Gastrocnemius medialis (tissue), 4 donors: ENCODE results near the gene BCL2L12. TPM values are rescaled to one million over a fixed set of nuclear protein-coding genes. Genes with fewer than 3 reads are reported as not detected.

ENCODE experiments used
- ATAC-seq, 2 donors: fragments of 150-250 bp; one replicate each; pipeline ENCODE4 v1.9.1; 2016
- DNase-seq, 2 donors: peaks; one replicate each; pipeline ENCODE4 v3.0.0-alpha.2; 2019
- H3K27ac ChIP-seq, 4 donors: fragments of 200-600 bp; sonication (generic); 1 replicate in 1 of 4; 2 replicates in 3 of 4; pipeline ENCODE4 v1.5.1; 2016 to 2018; ENCODE audit warnings: mild to moderate bottlenecking in 2 of 4, moderate library complexity in 1 of 4
- H3K27me3 ChIP-seq, 3 donors: fragments of 200-600 bp; sonication (generic) in 2 of 3; 1 replicate in 1 of 3; 2 replicates in 2 of 3; pipeline versions ENCODE4 v1.5.1 to v1.6.0; 2016 to 2019; ENCODE audit warnings: mild to moderate bottlenecking in 1 of 3, moderate library complexity in 1 of 3
- H3K36me3 ChIP-seq, 2 donors: fragments of 200-600 bp; sonication (generic) in 1 of 2; one replicate each; pipeline ENCODE4 v1.5.1; 2017 to 2018
- H3K4me1 ChIP-seq, 2 donors: fragments of 200-600 bp; sonication (generic) in 1 of 2; one replicate each; pipeline ENCODE4 v1.5.1; 2016 to 2017; ENCODE audit warnings: mild to moderate bottlenecking in 2 of 2
- H3K4me3 ChIP-seq, 4 donors: fragments of 200-600 bp; sonication (generic) in 3 of 4; 1 replicate in 1 of 4; 2 replicates in 3 of 4; pipeline ENCODE4 v1.5.1; 2016 to 2019; ENCODE audit warnings: mild to moderate bottlenecking in 2 of 4
- H3K9me3 ChIP-seq, 3 donors: fragments of 200-600 bp; sonication (generic) in 2 of 3; 1 replicate in 1 of 3; 2 replicates in 2 of 3; pipeline ENCODE4 v1.5.1; 2016 to 2019
- POLR2A ChIP-seq, 2 donors: fragments of 450-650 bp; IDR thresholded peaks; one replicate each; pipeline ENCODE4 v1.6.1; 2017; ENCODE audit warnings: antibody characterized with exemption in 2 of 2, mild to moderate bottlenecking in 2 of 2, moderate library complexity in 2 of 2
- in situ Hi-C, 4 donors: fragments of 200-750 bp; cut with MboI; loops; one replicate each; pipeline versions ENCODE4 v1.15.0 to v1.8.0; 2017; ENCODE audit warnings: low sequenced_read_pairs in 4 of 4
- intact Hi-C: fragments of 100-400 bp; cut with DNase I; formaldehyde crosslinking; loops from one replicate; pipeline ENCODE4 v1.15.1; 2023; ENCODE audit warnings: low total_unique reads
- total RNA-seq, 4 donors: library from RNA; depleted of rRNA; stranded (reverse); fragments of >200 nt; gene quantifications; one replicate each; pipeline versions ENCODE4 v1.1.0 to v1.2.3, GENCODE V29; 2016
- TF ChIP-seq, protein P1 (sequence below), 5 experiments: fragments of 450-650 bp in 3 of 5; fragments of 200-600 bp in 2 of 5; sonication (generic) in 2 of 5; IDR thresholded peaks in 4 of 5; conservative IDR thresholded peaks in 1 of 5; 1 replicate in 4 of 5; 2 replicates in 1 of 5; pipeline ENCODE4 v1.5.1; 2016 to 2019; ENCODE audit warnings: antibody characterized with exemption in 5 of 5, mild to moderate bottlenecking in 3 of 5, moderate library complexity in 3 of 5

BCL2L12 gene
- total RNA-seq, 4 donors from 2014 or later = 10.7 to 12.9 (median 11.8) TPM

DNA sequence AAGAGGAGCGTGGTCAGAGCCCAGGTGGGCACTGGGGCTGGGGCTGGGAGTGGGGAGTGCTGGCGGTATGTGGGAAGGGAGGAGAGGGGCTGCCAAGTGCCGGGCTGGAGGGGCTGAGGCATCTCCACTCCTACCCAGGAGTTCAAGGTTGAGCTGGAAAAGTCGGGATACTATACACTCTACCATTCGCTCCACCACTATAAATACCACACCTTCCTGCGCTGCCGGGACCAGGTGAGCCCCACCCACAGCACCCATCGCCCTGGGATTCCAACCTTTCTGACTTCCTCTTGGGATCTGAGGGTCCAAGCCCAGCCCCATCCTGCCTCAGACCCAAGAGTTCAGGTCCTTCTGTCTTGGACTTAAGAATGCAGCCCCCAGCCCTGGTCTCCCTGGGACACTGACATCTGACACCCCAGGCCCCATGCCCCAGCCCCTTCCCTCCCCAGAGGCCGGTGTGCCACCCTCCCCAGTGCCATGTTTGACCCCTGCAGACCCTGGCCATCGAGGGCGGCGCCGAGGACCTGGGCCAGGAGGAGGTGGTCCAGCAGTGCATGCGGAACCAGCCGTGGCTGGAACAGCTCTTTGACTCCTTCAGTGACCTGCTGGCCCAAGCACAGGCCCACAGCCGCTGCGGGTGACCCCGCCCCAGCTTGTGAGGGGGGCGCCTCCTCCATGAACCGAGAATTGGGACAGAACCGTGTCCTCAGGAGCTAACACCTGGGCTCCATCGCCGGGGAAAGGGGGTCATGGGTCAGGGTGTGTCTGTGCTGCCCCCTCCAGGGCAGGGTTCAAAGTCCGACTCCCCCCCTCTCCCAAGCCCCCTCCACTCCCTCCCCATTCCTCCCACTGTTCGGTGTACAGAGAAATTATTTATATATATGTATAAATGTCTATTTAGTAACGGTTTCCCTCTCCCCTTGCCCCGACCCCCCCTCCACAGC, 40.5 kb upstream of the BCL2L12 start:
- Histone ChIP-seq H3K27me3 (no peaks in the 10 kb centered on the region), H3K4me3 (no peak overlapping the region), H3K9me3 (no peaks in the 10 kb centered on the region), H3K4me1 (no peaks in the 10 kb centered on the region), H3K27ac (no peak overlapping the region), H3K36me3 (peaks cover 0 to 18% of the 10 kb centered on the region in 2 donors)
- intact Hi-C loops = no loop called here
- in situ Hi-C loops = no loop called here
- ATAC-seq = no peak
- TF ChIP-seq, protein P1, sequence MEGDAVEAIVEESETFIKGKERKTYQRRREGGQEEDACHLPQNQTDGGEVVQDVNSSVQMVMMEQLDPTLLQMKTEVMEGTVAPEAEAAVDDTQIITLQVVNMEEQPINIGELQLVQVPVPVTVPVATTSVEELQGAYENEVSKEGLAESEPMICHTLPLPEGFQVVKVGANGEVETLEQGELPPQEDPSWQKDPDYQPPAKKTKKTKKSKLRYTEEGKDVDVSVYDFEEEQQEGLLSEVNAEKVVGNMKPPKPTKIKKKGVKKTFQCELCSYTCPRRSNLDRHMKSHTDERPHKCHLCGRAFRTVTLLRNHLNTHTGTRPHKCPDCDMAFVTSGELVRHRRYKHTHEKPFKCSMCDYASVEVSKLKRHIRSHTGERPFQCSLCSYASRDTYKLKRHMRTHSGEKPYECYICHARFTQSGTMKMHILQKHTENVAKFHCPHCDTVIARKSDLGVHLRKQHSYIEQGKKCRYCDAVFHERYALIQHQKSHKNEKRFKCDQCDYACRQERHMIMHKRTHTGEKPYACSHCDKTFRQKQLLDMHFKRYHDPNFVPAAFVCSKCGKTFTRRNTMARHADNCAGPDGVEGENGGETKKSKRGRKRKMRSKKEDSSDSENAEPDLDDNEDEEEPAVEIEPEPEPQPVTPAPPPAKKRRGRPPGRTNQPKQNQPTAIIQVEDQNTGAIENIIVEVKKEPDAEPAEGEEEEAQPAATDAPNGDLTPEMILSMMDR (IDR thresholded peaks at IDR 0.05 in 4 of 5, conservative IDR thresholded peaks at IDR 0.05 in 1 of 5) = no peak
- no peak for TF ChIP-seq POLR2A (IDR thresholded peaks at IDR 0.05)
- no peak for DNase-seq

DNA sequence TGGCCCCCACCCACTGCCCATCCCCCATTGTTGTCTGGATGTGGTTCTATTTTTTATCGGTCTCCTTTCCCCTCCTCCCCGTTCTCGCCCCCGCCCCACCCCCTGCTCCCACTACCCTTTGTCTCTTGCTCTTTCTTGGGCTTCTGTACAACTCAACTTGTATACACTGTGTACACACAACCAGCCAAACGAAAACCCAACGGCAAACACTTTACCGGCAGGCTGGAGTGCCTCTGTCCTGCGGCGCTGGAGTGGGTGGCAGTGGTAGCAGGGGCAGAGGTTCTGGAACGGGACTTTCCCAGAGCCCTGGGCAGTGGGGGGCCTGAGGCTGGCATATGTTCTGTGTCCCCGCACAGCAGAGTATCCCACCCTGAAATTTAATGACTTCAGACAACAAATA, 39.5 kb upstream of the BCL2L12 start:
- Histone ChIP-seq H3K27ac (no peak overlapping the region), H3K9me3 (no peaks in the 10 kb centered on the region), H3K27me3 (no peaks in the 10 kb centered on the region), H3K36me3 (peaks cover 0 to 17% of the 10 kb centered on the region in 2 donors), H3K4me1 (peaks cover 3 to 7% of the 10 kb centered on the region in 2 donors), H3K4me3 (no peak overlapping the region)
- TF ChIP-seq, protein P1 (IDR thresholded peaks at IDR 0.05 in 4 of 5, conservative IDR thresholded peaks at IDR 0.05 in 1 of 5) = no peak
- no peak for TF ChIP-seq POLR2A (IDR thresholded peaks at IDR 0.05)
- in situ Hi-C loops (no loop called here), intact Hi-C loops (no loop called here)
- DNase-seq (no peak), ATAC-seq (no peak)

DNA sequence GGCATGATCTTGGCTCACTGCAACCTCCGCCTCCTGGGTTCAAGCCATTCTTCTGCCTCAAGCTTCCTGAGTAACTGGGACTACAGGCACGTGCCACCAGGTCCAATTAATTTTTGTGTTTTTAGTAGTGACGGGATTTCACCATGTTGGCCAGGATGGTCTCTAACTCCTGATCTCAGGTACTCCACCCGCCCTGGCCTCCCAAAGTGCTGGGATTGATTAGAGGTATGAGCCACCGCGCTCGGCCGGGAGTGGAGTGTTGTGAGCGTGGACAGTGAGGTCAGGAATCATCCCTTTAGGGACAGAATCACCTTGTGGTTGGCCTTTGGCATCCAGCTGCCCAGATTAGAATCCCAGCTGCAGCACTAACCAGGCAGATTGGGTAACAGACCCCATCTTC, 36.1 kb upstream of the BCL2L12 start:
- no peaks in the 10 kb centered on the region for H3K9me3 ChIP-seq
- intact Hi-C loops (no loop called here), in situ Hi-C loops (no loop called here)
- no peak for DNase-seq
- TF ChIP-seq, protein P1 (IDR thresholded peaks at IDR 0.05 in 4 of 5, conservative IDR thresholded peaks at IDR 0.05 in 1 of 5) = no peak
- no peak for TF ChIP-seq POLR2A (IDR thresholded peaks at IDR 0.05)
- no peak overlapping the region for H3K4me3 ChIP-seq
- H3K27ac ChIP-seq = no peak overlapping the region
- H3K36me3 ChIP-seq = peaks cover 0 to 8% of the 10 kb centered on the region in 2 donors
- no peaks in the 10 kb centered on the region for H3K27me3 ChIP-seq
- H3K4me1 ChIP-seq = peaks cover 3 to 7% of the 10 kb centered on the region in 2 donors
- ATAC-seq = no peak

- TF ChIP-seq, protein P1 (IDR thresholded peaks at IDR 0.05 in 4 of 5, conservative IDR thresholded peaks at IDR 0.05 in 1 of 5) = no peak
- no peak for TF ChIP-seq POLR2A (IDR thresholded peaks at IDR 0.05)
- ATAC-seq (no peak), DNase-seq (no peak)
- H3K4me3 ChIP-seq = no peak overlapping the region
- H3K36me3 ChIP-seq = peaks cover 0 to 9% of the 10 kb centered on the region in 2 donors
- H3K27me3 ChIP-seq = no peaks in the 10 kb centered on the region
- H3K4me1 ChIP-seq = peaks cover 3 to 7% of the 10 kb centered on the region in 2 donors
- no peaks in the 10 kb centered on the region for H3K9me3 ChIP-seq
- H3K27ac ChIP-seq = peak overlapping the region in 1 of 4 donors; percentile 13
- in situ Hi-C loops = no loop called here
- intact Hi-C loops = no loop called here
Measured at GRCh38 chr19:49631014-49631588, 34.6 kb upstream of the BCL2L12 start.
